NCI-H2029 (cell line): Measurements from ENCODE around the gene TBC1D22B.

ENCODE experiments used
- DNase-seq: peaks from one replicate; lab custom pipeline; 2025; lab: John Stamatoyannopoulos, UW

Gene TBC1D22B

GRCh38 chr6:37357288-37357687, 99.7 kb downstream of the TBC1D22B start:
- DNase-seq = no peak

GRCh38 chr6:37357860-37358259, 100.3 kb downstream of the TBC1D22B start:
- DNase-seq = no peak

GRCh38 chr6:37359039-37359438, 101.5 kb downstream of the TBC1D22B start:
- no peak for DNase-seq

GRCh38 chr6:37362101-37362828, 104.7 kb downstream of the TBC1D22B start:
- no peak for DNase-seq

- no peak for DNase-seq
Measured at GRCh38 chr6:37365791-37366190, 108.2 kb downstream of the TBC1D22B start.

GRCh38 chr6:37366910-37367309, 109.3 kb downstream of the TBC1D22B start:
- no peak for DNase-seq

GRCh38 chr6:37368961-37369320, 111.4 kb downstream of the TBC1D22B start:
- DNase-seq = no peak

GRCh38 chr6:37369321-37370201, 112.0 kb downstream of the TBC1D22B start:
- DNase-seq = no peak

GRCh38 chr6:37371154-37372083, 113.8 kb downstream of the TBC1D22B start:
- no peak for DNase-seq

GRCh38 chr6:37372116-37372515, 114.5 kb downstream of the TBC1D22B start:
- no peak for DNase-seq

GRCh38 chr6:37373822-37374471, 116.4 kb downstream of the TBC1D22B start:
- no peak for DNase-seq

- no peak for DNase-seq
Measured at GRCh38 chr6:37375376-37375775, 117.8 kb downstream of the TBC1D22B start.

- no peak for DNase-seq
Measured at GRCh38 chr6:37376078-37376743, 118.6 kb downstream of the TBC1D22B start.

GRCh38 chr6:37381579-37381978, 124.0 kb downstream of the TBC1D22B start:
- DNase-seq = peak; percentile 76
